GM12872 (cell line): ENCODE measurements around the gene APC2.

Experiments
- TF ChIP-seq, protein P1 (sequence below): IDR thresholded peaks from 3 replicates; pipeline ENCODE4 v1.5.1; 2011; ENCODE audit warnings: low read depth, mild to moderate bottlenecking, low read length, moderate library complexity; ENCODE audit not compliant: insufficient read depth

The APC2 gene

DNA sequence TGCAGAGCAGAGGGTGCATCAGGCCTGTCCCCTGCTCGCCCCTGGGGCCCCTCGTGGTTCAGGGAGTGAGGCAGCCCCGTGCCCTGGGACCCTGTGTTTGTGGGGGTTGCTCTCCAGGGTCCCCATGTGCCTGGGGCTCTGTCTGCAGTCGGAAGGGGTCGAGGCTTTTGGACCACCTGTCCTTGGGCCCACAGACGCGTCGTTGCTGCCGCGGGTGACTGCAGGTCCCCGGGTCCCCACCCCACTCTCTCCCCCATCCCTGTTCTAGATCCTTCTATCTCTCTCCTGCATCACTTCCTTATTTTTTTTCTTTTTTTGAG is 38.3 kb downstream of the APC2 start:
- TF ChIP-seq, protein P1, sequence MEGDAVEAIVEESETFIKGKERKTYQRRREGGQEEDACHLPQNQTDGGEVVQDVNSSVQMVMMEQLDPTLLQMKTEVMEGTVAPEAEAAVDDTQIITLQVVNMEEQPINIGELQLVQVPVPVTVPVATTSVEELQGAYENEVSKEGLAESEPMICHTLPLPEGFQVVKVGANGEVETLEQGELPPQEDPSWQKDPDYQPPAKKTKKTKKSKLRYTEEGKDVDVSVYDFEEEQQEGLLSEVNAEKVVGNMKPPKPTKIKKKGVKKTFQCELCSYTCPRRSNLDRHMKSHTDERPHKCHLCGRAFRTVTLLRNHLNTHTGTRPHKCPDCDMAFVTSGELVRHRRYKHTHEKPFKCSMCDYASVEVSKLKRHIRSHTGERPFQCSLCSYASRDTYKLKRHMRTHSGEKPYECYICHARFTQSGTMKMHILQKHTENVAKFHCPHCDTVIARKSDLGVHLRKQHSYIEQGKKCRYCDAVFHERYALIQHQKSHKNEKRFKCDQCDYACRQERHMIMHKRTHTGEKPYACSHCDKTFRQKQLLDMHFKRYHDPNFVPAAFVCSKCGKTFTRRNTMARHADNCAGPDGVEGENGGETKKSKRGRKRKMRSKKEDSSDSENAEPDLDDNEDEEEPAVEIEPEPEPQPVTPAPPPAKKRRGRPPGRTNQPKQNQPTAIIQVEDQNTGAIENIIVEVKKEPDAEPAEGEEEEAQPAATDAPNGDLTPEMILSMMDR = no peak

DNA sequence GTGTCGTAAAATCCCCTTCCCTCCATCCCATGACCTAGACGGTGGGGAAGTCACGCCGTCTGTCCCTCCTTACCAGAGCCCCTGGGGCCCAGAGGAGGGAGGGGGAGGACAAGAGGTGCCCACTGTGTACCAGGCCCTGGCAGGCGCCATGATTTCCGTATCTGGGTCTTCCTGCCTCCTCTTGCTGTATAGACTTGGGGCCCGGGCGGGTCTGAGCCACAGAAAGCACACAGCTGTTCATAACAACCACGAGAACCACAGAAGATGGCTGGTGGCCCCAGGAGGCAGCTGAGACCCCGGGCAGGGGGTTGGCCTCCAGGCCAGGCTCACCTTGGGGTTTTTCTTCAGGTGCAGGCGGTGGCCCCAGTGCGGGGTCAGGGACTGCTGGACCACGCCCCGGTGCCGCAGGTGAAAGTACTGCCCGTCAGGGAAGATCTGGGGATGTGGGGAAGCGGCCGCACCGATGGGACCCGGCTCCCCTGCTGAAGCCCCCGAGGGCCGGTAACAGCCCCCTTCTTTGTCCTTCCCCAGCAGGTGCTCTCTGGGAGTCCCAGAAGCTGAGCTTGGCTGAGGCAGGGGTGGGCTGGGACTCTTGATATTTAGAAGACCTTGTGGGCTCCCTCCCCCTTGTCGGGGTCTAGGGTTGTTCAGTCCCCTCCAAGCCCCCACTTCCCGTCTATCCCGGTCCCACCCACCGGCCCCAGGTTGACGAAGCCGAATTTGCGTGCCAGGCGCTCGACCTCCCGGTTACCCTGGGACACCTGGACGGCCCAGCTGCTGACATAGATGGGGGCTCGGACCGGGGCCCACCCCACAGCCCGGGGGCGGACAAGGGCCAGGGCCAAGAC is 39.8 kb downstream of the APC2 start:
- TF ChIP-seq, protein P1 = no peak

DNA sequence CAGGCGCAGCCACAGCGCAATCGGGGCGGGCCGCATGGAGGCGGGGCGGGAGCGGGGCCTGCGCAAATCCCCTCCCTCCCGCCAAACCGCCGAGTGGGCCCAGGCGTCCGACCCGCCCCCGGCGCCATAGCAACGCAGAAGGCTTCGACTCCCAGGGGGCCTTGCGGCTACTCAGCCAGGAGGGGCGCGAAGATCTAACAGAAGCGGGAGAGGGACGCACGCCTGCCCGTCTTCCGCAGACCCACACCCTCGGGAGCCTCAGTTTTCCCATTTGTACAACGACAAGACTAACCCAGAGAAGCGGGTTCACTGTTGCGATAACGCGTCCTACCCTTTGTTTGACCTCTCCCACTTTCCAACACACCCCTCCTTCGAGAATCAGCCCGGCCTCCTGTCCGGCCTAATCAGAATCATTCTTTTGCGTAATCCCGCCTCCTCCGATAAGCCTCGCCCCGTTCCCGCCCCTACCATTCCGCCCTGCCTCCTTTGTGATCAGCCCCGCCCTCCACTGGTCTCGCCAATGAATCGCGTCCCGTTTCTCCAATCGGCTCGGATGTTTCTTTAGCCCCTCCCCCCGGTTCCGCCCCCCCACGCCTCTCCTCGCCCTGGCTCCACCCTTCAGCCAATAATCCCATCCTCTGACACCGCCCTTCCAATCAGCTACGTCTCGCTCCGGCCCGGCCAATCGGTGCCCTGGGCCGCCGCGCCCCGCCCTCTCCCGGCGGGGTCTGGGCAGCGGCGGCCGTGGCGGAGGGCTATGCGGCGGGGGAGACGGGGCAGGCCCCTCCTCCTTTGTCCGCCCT is 40.6 kb downstream of the APC2 start, which contains the start of gene PCSK4:
Gene PCSK4, minus strand, starts transcription at position 40 of the 803 bp plus-strand sequence. Its CDS starts 4 bp downstream, at position 36.
- TF ChIP-seq, protein P1 = no peak

DNA sequence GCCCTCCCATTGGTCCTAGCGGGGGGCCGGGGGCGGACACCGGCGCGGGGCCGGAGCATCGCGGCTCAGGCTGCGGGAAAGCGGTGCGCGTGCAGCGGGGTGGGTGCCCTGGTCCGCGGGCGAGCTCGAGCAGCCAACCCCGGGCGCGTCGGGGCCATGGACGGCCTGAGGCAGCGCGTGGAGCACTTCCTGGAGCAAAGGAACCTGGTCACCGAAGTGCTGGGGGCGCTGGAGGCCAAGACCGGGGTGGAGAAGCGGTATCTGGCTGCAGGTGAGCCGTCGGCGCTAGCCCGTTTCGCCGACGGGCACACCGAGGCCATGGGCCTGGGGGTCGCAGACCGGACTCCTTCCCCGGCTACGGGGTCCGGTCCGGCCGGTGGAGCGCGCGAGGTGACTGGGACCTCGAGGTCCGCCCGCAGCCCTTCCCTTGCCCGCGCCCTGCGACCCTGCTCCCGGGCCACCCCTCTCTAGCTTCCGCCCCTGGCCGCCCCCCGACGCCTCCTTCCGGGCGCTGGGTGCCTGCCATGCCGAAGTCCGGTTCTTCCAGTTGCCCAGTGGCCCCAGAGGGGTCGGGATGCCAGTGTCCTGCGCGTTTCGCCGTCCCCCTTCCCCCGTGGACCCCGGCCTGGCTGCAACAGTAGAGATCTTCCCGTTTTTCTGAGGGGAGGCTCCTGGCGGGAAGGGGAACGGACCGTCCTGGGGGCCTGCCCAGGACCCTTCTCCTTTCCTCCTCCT is 41.4 kb downstream of the APC2 start, which contains the start of gene REEP6:
Gene REEP6, plus strand, starts transcription at position 68 of the 735 bp plus-strand sequence. Its CDS starts 89 bp downstream, at position 157.
- TF ChIP-seq, protein P1 = no peak

DNA sequence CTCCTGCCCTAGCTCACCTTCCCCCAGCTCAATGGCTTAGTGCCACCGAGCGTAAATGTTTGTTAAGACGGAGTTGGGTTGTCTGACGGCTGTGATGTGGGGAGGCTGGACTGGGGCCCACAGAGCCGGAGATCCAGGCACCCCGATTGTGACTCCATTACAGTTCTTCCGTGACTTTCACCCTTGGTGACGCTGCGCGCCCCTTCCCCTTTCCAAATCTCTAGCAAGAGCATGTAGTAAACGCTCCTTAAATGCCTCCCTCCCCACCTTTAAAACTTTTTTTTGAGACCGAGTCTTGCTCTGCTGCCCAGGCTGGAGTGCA is 41.9 kb downstream of the APC2 start:
- TF ChIP-seq, protein P1 = no peak

DNA sequence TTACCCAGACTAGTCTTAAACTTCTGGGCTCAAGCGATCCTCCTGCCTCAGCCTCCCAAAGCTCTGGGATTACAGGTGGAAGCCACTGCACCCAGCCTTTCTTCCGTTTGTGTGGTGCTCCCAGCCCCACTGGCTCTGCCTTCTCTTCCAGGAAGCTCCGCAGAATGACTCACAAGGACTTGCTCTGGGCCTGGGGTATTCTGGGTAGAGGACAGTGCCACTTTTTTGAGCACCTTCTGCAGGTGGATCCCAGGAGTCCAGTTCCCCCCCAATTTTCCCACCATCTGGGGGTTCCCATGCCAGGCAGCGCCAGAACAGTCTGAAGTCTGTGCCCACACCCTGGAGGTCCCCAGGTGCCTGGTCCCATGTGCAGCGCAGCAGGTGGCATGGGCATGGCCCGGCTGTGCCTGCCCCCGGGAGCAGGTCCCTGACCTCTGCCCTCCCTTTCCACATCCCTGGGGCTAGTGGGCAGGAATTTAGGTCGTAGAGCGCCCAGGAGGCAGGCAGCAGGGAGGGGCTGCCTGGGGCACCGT is 42.6 kb downstream of the APC2 start:
- TF ChIP-seq, protein P1 = no peak
